ENCODE results near the gene UBR7.

- no peak for TF ChIP-seq CTCF (IDR thresholded peaks at IDR 0.05; ENCODE audit: insufficient read depth, low read depth, low read length)
- TF ChIP-seq EZH2 (IDR thresholded peaks at IDR 0.05; ENCODE audit: insufficient read depth, low read length) = no peak
Observed at GRCh38 chr14:93220509-93220908, 13.5 kb downstream of the UBR7 start.
